Ramos (cell line): ENCODE results near the gene TBC1D23.

Experiments
- in situ Hi-C: fragments of 300-500 bp; cut with MboI; formaldehyde crosslinking; loops from one replicate; pipeline ENCODE4 v1.14.3; 2022; ENCODE audit warnings: low sequenced_read_pairs; ENCODE audit not compliant: unreplicated experiment

TBC1D23 gene

GRCh38 chr3:100289339-100289738 lies 28.5 kb downstream of the TBC1D23 start:
- in situ Hi-C loops: no loop called here

GRCh38 chr3:100295089-100295488 lies 34.3 kb downstream of the TBC1D23 start:
- in situ Hi-C loops: no loop called here

- in situ Hi-C loops: no loop called here
Measured at GRCh38 chr3:100297784-100298183, 37.0 kb downstream of the TBC1D23 start.

- in situ Hi-C loops: no loop called here
Measured at GRCh38 chr3:100299016-100299415, 38.2 kb downstream of the TBC1D23 start.

GRCh38 chr3:100306695-100307094 lies 45.9 kb downstream of the TBC1D23 start:
- in situ Hi-C loops: no loop called here

GRCh38 chr3:100310355-100310965 lies 49.7 kb downstream of the TBC1D23 start:
- in situ Hi-C loops: no loop called here

- in situ Hi-C loops: no loop called here
Measured at GRCh38 chr3:100311011-100311410, 50.2 kb downstream of the TBC1D23 start.

- in situ Hi-C loops: no loop called here
Measured at GRCh38 chr3:100316641-100317069, 55.9 kb downstream of the TBC1D23 start.

- in situ Hi-C loops: no loop called here
Measured at GRCh38 chr3:100317912-100318311, 57.1 kb downstream of the TBC1D23 start.

- in situ Hi-C loops: no loop called here
Measured at GRCh38 chr3:100319951-100320350, 59.2 kb downstream of the TBC1D23 start.

- in situ Hi-C loops: no loop called here
Measured at GRCh38 chr3:100324044-100324443, 63.3 kb downstream of the TBC1D23 start.

- in situ Hi-C loops: loop anchor here (25.0 kb wide), 1 partner anchor 261 kb away; no protein-coding TSS in a partner anchor
Measured at GRCh38 chr3:100325827-100326226, 65.0 kb downstream of the TBC1D23 start.

GRCh38 chr3:100327377-100327776 lies 66.6 kb downstream of the TBC1D23 start:
- in situ Hi-C loops: loop anchor here (25.0 kb wide), 1 partner anchor 260 kb away; no protein-coding TSS in a partner anchor

GRCh38 chr3:100329800-100330489 lies 69.2 kb downstream of the TBC1D23 start:
- in situ Hi-C loops: loop anchor here (25.0 kb wide), 1 partner anchor 257 kb away; no protein-coding TSS in a partner anchor

GRCh38 chr3:100330651-100331050 lies 69.9 kb downstream of the TBC1D23 start:
- in situ Hi-C loops: loop anchor here (25.0 kb wide), 1 partner anchor 257 kb away; no protein-coding TSS in a partner anchor

- in situ Hi-C loops: loop anchor here (25.0 kb wide), 1 partner anchor 256 kb away; no protein-coding TSS in a partner anchor
Measured at GRCh38 chr3:100331660-100332059, 70.9 kb downstream of the TBC1D23 start.

- in situ Hi-C loops: loop anchor here (25.0 kb wide), 1 partner anchor 254 kb away; no protein-coding TSS in a partner anchor
Measured at GRCh38 chr3:100333051-100333450, 72.3 kb downstream of the TBC1D23 start.

- in situ Hi-C loops: loop anchor here (25.0 kb wide), 1 partner anchor 253 kb away; no protein-coding TSS in a partner anchor
Measured at GRCh38 chr3:100333970-100334487, 73.2 kb downstream of the TBC1D23 start.

- in situ Hi-C loops: loop anchor here (25.0 kb wide), 1 partner anchor 253 kb away; no protein-coding TSS in a partner anchor
Measured at GRCh38 chr3:100334488-100335351, 73.9 kb downstream of the TBC1D23 start, which contains the start of gene NIT2. TSS of gene NIT2 (plus strand) at chr3:100334757. CDS start at chr3:100334792, 35 bp downstream.

- in situ Hi-C loops: loop anchor here (25.0 kb wide), 1 partner anchor 252 kb away; no protein-coding TSS in a partner anchor
Measured at GRCh38 chr3:100335434-100335833, 74.6 kb downstream of the TBC1D23 start.
